MM.1S (cell line): ENCODE measurements around the gene ZDHHC11B.
"Not testable (repeated sequence)": the region's sequence is repeated elsewhere in the genome, so short reads cannot be mapped to it uniquely, and the experiment has no call there.

Experiments
- DNase-seq: peaks from one replicate; pipeline ENCODE4 v3.0.0-alpha.2; 2015
- H2AFZ ChIP-seq: fragments of 300-600 bp; sonication (generic); 2 replicates; pipeline ENCODE4 v1.6.0; 2016; ENCODE audit warnings: antibody characterized with exemption, low read length
- H3F3A ChIP-seq: fragments of 300-600 bp; sonication (generic); 2 replicates; pipeline ENCODE4 v1.6.1; 2016; ENCODE audit warnings: mild to moderate bottlenecking, antibody characterized with exemption, low read length, moderate library complexity, mixed read lengths; ENCODE audit not compliant: insufficient read depth
- H3K27ac ChIP-seq: fragments of 300-600 bp; sonication (generic); 2 replicates; pipeline ENCODE4 v1.5.1; 2016; ENCODE audit warnings: mild to moderate bottlenecking, low read length
- H3K27me3 ChIP-seq: fragments of 300-600 bp; sonication (generic); replicated peaks from 2 replicates; pipeline ENCODE4 v1.6.0; 2016; ENCODE audit warnings: low read length; ENCODE audit not compliant: insufficient read depth
- H3K36me3 ChIP-seq: fragments of 300-600 bp; sonication (generic); replicated peaks from 2 replicates; pipeline ENCODE4 v1.6.1; 2016; ENCODE audit warnings: mild to moderate bottlenecking, low read length, mixed read lengths; ENCODE audit not compliant: insufficient read depth
- H3K4me1 ChIP-seq: fragments of 300-600 bp; sonication (generic); 2 replicates; pipeline ENCODE4 v1.6.1; 2016; ENCODE audit warnings: low read length, mixed read lengths
- H3K4me2 ChIP-seq: fragments of 300-600 bp; sonication (generic); 2 replicates; pipeline ENCODE4 v1.6.0; 2016; ENCODE audit warnings: low read depth, low read length
- H3K4me3 ChIP-seq: fragments of 300-600 bp; sonication (generic); 2 replicates; pipeline ENCODE4 v1.5.1; 2016; ENCODE audit warnings: low read length, mixed read lengths
- H3K79me2 ChIP-seq: fragments of 300-600 bp; sonication (generic); 2 replicates; pipeline ENCODE4 v1.6.1; 2016; ENCODE audit warnings: mixed run types, low read length, mixed read lengths
- H3K9ac ChIP-seq: fragments of 300-600 bp; sonication (generic); 2 replicates; pipeline ENCODE4 v1.6.1; 2016; ENCODE audit warnings: low read length, mixed read lengths
- H3K9me2 ChIP-seq: fragments of 300-600 bp; sonication (generic); replicated peaks from 2 replicates; pipeline ENCODE4 v1.6.1; 2016; ENCODE audit warnings: mild to moderate bottlenecking, low read length, mixed read lengths; ENCODE audit not compliant: insufficient read depth
- H3K9me3 ChIP-seq: fragments of 300-600 bp; sonication (generic); replicated peaks from 2 replicates; pipeline ENCODE4 v1.6.1; 2016; ENCODE audit warnings: mild to moderate bottlenecking, low read length, mixed read lengths; ENCODE audit not compliant: insufficient read depth
- H4K20me1 ChIP-seq: fragments of 300-600 bp; sonication (generic); 2 replicates; pipeline ENCODE4 v1.6.1; 2016; ENCODE audit warnings: mild to moderate bottlenecking, low read length, moderate library complexity, mixed read lengths; ENCODE audit not compliant: insufficient read depth
- CTCF ChIP-seq: fragments of 300-600 bp; sonication (generic); IDR thresholded peaks from 2 replicates; pipeline ENCODE4 v1.5.1; 2016; ENCODE audit warnings: antibody characterized with exemption, low read length, mixed read lengths
- EZH2 ChIP-seq: fragments of 300-600 bp; sonication (generic); optimal IDR thresholded peaks from 2 replicates; pipeline ENCODE3; 2017; ENCODE audit warnings: low read depth, mild to moderate bottlenecking, antibody characterized with exemption, low read length, mixed read lengths
- EZH2phosphoT487 ChIP-seq: fragments of 300-600 bp; sonication (generic); IDR thresholded peaks from 2 replicates; pipeline ENCODE4 v1.6.1; 2018; ENCODE audit warnings: antibody characterized with exemption, low read length

The ZDHHC11B gene

DNA sequence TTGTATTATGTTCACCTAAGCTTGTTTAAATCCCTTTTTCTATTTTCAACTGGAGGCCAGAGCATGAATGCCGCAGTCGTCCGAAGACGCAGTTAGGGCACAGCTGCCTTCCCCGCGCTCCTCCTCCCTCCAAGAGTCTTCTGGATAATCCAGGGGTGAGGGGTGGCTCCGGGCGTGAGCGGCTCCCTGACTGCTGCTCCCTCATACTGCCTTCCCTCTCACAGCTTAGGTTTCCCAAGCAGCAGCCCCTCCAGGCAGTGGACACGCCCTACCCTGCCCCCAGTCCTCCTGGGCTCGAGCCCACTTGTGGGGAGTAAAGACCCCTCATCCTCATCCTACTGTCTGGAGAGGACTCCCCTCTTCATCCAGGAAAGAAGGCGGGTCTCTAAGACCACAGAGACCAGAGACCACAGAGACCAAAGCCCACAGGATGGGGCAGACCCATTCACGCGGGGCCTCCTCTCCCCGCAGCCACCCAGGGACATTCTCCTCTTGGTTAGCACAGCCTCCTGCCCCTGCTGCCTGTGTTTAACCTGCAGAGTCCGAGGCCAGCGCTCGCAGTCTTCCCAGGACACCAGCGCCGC is 31.9 kb downstream of the ZDHHC11B start:
- H3K4me3 ChIP-seq = not testable (repeated sequence)

GRCh38 chr5:751992-752391 is 32.5 kb downstream of the ZDHHC11B start:
- not testable (repeated sequence) for H3K79me2 ChIP-seq, H3K9ac ChIP-seq, H3K36me3 ChIP-seq, H3K4me2 ChIP-seq, H3K27ac ChIP-seq, H3K27me3 ChIP-seq, H3K4me3 ChIP-seq, H2AFZ ChIP-seq, DNase-seq, H3K4me1 ChIP-seq, H4K20me1 ChIP-seq, H3K9me2 ChIP-seq, H3F3A ChIP-seq, H3K9me3 ChIP-seq

More for the DNA sequence above, 31.9 kb downstream of the ZDHHC11B start:
- H3K4me2 ChIP-seq, H3K27ac ChIP-seq, H3F3A ChIP-seq, H4K20me1 ChIP-seq, H3K36me3 ChIP-seq, H3K79me2 ChIP-seq, H3K9ac ChIP-seq, H3K9me2 ChIP-seq, H3K9me3 ChIP-seq, H2AFZ ChIP-seq, H3K27me3 ChIP-seq, DNase-seq, H3K4me1 ChIP-seq: not testable (repeated sequence)

- no peaks in the 10 kb centered on the region for H3K4me1 ChIP-seq
- no peak overlapping the region for H3K4me3 ChIP-seq
- H3K79me2 ChIP-seq = no peaks in the 10 kb centered on the region
- no peaks in the 10 kb centered on the region for H3K9me2 ChIP-seq
- H3K9ac ChIP-seq = no peak overlapping the region
- H3K9me3 ChIP-seq = no peaks in the 10 kb centered on the region
- DNase-seq = no peak
- H4K20me1 ChIP-seq = no peaks in the 10 kb centered on the region
- no peaks in the 10 kb centered on the region for H3F3A ChIP-seq
- no peaks in the 10 kb centered on the region for H3K27me3 ChIP-seq
- no peak overlapping the region for H3K27ac ChIP-seq
- no peak for TF ChIP-seq CTCF
- TF ChIP-seq EZH2phosphoT487 = no peak
- TF ChIP-seq EZH2 = no peak
- no peak overlapping the region for H2AFZ ChIP-seq
- H3K4me2 ChIP-seq = no peak overlapping the region
- H3K36me3 ChIP-seq = no peaks in the 10 kb centered on the region
Observed at GRCh38 chr5:751496-751895, 33.0 kb downstream of the ZDHHC11B start.

DNA sequence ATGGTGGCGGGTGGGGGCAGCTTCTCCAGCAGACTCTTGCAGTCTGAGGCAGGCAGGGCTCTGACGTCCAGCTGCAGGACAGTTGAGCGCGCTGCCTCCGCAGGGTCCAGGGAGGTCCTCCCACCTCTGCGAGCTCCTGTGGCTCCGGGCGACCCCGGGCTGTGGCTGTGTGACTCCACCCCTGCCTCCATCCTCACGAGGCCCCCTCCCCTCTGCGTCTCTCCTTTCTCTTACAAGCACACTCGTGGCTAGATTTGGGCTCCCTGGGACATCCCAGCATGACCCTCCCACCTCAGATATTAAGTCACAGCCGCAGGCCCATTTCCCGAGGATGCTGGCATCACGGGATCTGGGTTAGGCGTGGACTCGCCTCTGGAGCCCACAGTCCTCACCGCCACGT is 34.3 kb downstream of the ZDHHC11B start:
- not testable (repeated sequence) for H2AFZ ChIP-seq, H4K20me1 ChIP-seq, H3K27me3 ChIP-seq, H3F3A ChIP-seq, H3K4me1 ChIP-seq, H3K4me2 ChIP-seq, H3K27ac ChIP-seq, H3K9me2 ChIP-seq, H3K9ac ChIP-seq, DNase-seq, H3K4me3 ChIP-seq, H3K36me3 ChIP-seq, H3K79me2 ChIP-seq, H3K9me3 ChIP-seq

DNA sequence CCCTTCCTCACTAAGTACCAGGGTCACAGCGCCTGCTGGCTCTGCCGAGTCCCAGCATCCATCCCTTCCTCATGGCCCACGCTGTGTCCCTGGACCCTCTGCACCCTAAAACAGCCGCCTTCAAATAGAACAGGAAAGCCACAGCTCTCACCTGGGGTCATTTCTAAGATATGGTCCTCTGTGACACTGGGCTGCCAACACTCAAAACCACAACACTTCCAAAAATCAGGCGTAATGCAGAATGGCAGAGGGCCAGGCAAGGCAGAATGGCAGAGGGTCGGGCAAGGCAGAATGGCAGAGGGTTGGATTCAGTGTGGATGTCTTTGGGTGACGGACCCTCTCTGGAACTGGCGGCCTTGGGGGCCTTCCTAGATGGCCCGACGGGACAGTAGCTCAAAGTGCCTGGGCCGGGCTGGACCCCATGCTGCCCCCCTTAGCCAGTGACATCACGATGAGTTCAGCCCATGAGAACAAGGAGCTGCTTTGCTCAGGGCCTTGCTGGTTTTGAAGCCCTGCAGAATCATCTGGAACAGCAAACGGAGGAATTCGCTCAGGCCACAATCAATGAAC is 35.3 kb downstream of the ZDHHC11B start:
- Histone ChIP-seq H3K9me2 (no peaks in the 10 kb centered on the region), H4K20me1 (no peaks in the 10 kb centered on the region), H3K4me2 (no peak overlapping the region)

More for the DNA sequence above, 35.3 kb downstream of the ZDHHC11B start:
- no peak for DNase-seq
- no peak overlapping the region for H2AFZ ChIP-seq
- H3F3A ChIP-seq = no peaks in the 10 kb centered on the region
- H3K36me3 ChIP-seq = no peaks in the 10 kb centered on the region
- H3K27me3 ChIP-seq = no peaks in the 10 kb centered on the region
- no peaks in the 10 kb centered on the region for H3K4me1 ChIP-seq
- no peak overlapping the region for H3K27ac ChIP-seq
- H3K9me3 ChIP-seq = no peaks in the 10 kb centered on the region
- TF ChIP-seq CTCF (no peak), EZH2phosphoT487 (no peak), EZH2 (no peak)
- H3K9ac ChIP-seq = no peak overlapping the region
- H3K79me2 ChIP-seq = no peaks in the 10 kb centered on the region
- H3K4me3 ChIP-seq = no peak overlapping the region
